NCI-H345 treated with DMSO at 0.1 percent for 48 hours (cell line): ENCODE results near the gene CTRB1.

Experiments used
- DNase-seq: peaks from one replicate; lab custom pipeline; 2025; ENCODE audit not compliant: unreplicated experiment; lab: John Stamatoyannopoulos, UW

The CTRB1 gene

GRCh38 chr16:75218256-75219076, at the start of gene CTRB1:
Gene CTRB1 (plus strand): TSS chr16:75218988. CDS start chr16:75219008, 20 bp downstream.
- DNase-seq: no peak

- DNase-seq: no peak
Observed at GRCh38 chr16:75169899-75170405, 48.8 kb upstream of the CTRB1 start.

GRCh38 chr16:75172578-75172977, 46.2 kb upstream of the CTRB1 start:
- no peak for DNase-seq

GRCh38 chr16:75175074-75175473, 43.7 kb upstream of the CTRB1 start:
- DNase-seq: no peak

GRCh38 chr16:75176926-75177325, 41.9 kb upstream of the CTRB1 start:
- DNase-seq: no peak

GRCh38 chr16:75179208-75179607, 39.6 kb upstream of the CTRB1 start:
- no peak for DNase-seq

- DNase-seq: no peak
Observed at GRCh38 chr16:75181630-75182029, 37.2 kb upstream of the CTRB1 start.

- no peak for DNase-seq
Observed at GRCh38 chr16:75188832-75189477, 29.8 kb upstream of the CTRB1 start.

- DNase-seq: no peak
Observed at GRCh38 chr16:75189638-75190245, 29.0 kb upstream of the CTRB1 start.

GRCh38 chr16:75192606-75193264, 26.1 kb upstream of the CTRB1 start:
- DNase-seq: no peak

- DNase-seq: no peak
Observed at GRCh38 chr16:75193265-75193650, 25.5 kb upstream of the CTRB1 start.

GRCh38 chr16:75193730-75194444, 24.9 kb upstream of the CTRB1 start:
- DNase-seq: no peak

GRCh38 chr16:75195811-75196790, 22.7 kb upstream of the CTRB1 start:
- no peak for DNase-seq

GRCh38 chr16:75196836-75197235, 22.0 kb upstream of the CTRB1 start:
- DNase-seq: no peak

- no peak for DNase-seq
Observed at GRCh38 chr16:75197522-75198134, 21.2 kb upstream of the CTRB1 start.

- no peak for DNase-seq
Observed at GRCh38 chr16:75198135-75198600, 20.6 kb upstream of the CTRB1 start.

GRCh38 chr16:75202069-75202590, 16.7 kb upstream of the CTRB1 start:
- no peak for DNase-seq

- DNase-seq: no peak
Observed at GRCh38 chr16:75203096-75203495, 15.7 kb upstream of the CTRB1 start.
